Measurements from ENCODE around the gene ACOX1.
A peak's percentile ranks its signal among the peaks of the same experiment; 100 is the strongest.

Gene ACOX1

DNA sequence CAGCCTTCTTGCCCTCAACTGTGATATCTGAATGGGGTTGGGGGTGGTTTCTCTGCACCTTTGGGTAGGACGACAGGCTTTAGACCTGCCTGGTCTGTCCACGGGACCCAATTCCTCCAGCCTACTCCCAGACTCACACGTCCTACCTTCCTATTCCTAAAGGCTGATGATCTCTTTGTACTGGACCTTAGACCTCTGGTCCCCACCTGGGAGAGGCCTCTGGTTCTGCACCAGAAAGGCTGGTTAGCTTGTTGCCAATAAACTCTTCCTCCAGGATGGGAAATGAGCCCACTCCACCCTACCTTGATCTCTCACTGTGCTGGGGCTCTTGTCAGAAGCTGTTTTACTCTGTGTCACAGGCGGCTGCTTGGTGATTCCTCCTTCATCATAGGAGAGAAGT is 52.5 kb downstream of the ACOX1 start:
- no peak for DNase-seq

DNA sequence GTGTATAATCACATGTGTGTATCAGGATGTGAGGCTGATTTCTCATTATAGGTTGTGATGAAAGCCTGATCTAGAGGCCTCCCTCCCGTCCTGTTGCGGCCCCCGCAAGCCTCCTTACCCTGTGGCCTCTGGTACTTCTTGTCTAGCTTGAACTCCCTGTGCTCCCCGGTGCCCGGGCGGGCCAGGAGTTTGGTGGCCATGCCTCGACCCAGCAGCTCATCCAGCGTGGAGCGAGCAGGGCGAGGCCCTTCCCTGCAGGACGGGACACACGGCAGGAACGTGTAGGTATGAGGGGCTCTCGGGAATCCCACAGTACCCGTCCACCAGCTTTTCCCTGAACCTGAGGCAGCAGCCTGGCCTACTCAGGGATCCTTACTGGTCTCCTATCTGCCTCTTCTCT is 53.1 kb downstream of the ACOX1 start:
- no peak for DNase-seq

DNA sequence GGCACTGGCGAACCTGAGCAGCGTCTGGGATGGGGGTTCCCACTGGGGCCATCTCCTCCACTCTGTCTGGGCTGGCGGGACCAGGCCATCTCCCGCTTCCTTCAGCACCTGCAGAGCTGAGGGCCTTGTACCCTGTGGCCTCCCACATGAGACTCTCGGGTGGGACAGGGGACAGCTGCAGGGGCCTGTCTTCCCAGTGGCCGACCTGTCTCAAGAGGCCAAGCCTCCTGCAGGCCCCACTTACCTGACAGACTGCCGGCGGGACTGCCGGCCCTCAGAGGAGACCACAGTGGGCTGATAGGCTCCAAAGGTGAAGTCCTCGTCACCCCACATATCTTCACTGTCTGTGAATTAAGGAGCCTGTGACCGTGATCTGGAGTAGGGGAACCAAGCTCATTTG is 53.9 kb downstream of the ACOX1 start:
- DNase-seq, result no peak

DNA sequence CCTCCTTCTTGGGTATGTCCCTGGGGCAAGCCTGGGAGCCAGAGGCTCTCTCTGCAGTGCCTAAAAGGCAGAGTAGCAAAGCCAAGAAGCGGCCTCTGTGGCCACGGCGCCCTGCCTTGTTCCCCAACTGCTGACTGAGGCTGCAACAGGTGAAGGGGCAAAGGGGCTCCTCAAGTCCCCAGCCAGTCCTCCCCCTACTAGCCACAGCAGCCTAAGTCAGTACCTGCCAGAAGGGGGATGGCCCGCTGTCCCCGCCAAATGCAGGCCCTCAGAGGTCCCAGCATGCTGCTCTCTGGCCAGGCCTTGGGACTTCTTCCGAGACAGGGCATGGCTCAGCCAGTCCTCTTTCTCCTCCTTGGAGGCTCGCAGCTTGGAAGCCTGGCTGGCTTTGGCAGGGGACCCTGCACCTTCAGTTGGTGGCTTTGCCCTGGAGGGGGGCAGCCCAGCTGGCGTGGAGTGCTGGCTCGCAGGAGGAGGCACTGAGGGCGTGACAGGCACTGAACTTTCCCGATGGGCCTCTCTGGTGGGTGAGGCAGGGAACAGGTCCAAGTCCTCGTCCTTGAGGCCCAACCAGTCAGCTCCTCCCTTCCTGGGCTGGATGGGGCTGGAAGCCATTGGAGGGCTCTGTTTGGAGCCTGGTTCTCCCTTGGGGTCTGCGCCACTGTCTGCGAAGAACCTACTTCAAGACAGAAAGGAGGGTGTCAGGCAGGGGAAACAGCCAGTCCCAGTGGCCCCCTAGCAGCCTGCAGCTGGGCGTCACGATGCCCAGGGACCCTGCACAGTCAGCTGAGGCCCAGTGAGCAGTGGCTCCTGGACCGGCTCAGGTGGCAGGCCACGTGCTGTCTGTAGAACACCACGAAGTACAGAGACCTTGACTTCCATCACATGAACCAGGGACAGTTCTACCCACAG is 55.7 kb downstream of the ACOX1 start:
- no peak for DNase-seq

DNA sequence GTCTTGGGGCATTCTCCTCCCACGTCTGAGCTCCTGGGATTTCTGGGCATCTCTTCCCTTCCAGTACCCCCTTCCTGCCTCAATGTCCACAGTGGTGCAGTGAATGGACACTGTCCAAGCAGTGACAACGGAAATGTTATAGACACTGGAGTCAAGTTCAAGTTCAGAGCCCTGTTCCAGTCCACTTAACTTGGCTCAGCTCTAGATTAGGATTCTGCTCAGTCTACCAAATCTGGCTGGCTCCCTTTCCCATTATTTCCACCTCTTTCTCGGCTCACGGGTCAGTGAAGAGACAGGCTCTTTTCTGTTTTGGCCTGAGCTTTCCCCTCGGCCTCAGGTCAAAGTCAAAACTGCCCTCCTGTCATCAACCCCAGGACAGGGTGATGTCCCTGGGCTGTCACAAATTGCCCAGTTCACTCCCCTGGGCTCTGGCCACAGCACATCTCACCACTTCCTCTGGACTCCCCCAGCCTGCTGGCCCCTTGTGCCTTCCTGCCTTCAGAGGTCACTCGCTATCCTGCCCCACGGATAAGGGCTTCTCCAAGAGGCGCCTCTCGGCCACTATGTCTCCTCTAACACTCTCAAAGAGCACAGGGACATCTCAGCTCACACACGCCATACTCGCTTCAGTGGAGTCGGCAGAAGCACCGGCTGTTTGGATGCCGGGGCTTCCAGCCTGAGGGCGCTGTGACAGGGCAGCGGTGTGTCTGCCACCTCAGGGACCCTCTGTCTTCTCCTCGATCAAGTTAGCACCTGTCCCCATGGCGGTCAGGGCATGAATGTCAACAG is 56.6 kb downstream of the ACOX1 start:
- no peak for DNase-seq

DNA sequence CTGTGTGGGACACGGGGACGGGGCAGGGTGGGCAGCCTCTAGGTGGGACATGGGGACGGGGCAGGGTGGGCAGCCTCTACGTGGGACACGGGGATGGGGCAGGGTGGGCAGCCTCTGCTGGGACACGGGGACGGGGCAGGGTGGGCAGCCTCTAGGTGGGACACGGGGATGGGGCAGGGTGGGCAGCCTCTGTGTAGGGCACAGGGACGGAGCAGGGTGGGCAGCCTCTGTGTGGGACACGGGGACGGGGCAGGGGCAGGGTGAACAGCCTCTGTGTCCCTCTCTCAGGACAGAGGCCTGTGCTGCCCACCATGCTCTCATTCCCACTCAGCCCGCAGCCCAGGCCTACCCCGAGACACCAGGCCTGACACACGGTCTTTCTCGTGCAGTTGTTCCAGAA is 57.4 kb downstream of the ACOX1 start:
- DNase-seq, result no peak

DNA sequence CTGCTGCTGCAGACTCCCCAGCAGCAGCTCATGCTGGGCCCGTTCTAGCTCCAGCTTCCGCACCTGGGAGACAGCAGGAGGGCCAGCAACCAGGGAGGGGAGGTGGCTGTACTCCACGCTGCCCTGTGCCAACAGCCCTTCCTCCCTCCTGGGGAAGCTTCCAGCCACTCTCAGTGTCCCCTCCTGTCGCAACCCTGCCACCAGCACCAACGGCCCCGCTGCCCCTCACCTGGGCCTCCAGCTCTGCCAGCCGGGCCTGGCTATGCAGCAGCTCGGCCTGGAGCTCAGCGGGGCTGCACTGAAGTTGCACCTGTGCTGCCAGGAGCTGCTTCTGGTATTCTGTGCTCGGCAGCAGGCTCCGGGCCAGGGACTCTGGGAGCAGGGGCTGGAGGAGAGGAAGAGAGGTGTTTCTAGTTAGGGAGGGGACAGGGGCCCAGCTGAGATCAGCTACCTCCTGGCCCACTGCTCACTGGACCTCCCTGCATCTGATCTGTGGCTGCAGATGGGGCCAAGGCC is 58.9 kb downstream of the ACOX1 start:
- DNase-seq, result no peak

DNA sequence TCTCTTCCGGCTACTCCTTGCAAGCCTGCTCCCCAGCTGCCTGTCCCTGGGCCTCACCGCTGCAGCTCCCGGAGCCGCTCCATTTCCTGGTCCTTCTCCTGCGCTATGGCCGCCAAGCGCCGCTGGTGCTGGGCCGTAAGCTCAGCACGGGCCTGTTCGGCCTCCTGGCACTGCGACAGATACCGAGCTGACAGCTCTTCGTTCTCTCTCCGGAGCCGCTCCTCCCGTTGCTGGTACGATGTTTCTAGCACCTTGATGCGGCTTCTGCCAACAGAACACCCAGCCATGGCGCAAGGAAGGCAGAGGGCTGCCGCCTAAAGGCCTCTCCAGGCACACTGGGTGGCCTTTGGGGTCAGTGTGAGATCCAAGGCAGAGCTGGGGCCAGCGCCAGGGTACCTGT is 59.4 kb downstream of the ACOX1 start:
- DNase-seq, result no peak

DNA sequence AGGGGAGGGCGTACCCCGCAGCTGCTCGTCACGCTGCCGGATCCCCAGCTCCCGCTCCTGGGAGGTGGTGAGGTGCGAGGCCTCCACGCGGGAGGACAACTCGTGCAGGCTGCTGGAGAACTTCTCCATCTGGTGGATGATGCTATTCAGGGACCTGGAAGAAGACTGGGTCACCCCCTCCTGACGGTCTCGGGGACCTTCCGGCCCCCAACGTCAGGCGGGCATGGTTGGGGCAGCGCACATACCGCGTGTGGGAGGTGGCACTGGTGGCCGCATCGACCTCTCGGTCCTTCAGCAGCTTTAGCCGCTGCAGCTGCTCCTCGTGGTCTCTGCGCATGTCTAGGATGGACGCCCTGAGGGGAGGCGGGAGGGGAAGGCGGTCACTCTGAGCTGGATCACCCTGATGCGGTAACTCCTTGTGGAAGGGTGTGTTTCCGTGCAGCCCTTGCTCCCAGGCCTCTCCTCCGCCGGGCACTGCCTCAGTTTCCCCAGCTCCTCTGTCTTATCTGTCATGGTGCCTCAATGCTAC is 61.0 kb downstream of the ACOX1 start:
- DNase-seq, result no peak

DNA sequence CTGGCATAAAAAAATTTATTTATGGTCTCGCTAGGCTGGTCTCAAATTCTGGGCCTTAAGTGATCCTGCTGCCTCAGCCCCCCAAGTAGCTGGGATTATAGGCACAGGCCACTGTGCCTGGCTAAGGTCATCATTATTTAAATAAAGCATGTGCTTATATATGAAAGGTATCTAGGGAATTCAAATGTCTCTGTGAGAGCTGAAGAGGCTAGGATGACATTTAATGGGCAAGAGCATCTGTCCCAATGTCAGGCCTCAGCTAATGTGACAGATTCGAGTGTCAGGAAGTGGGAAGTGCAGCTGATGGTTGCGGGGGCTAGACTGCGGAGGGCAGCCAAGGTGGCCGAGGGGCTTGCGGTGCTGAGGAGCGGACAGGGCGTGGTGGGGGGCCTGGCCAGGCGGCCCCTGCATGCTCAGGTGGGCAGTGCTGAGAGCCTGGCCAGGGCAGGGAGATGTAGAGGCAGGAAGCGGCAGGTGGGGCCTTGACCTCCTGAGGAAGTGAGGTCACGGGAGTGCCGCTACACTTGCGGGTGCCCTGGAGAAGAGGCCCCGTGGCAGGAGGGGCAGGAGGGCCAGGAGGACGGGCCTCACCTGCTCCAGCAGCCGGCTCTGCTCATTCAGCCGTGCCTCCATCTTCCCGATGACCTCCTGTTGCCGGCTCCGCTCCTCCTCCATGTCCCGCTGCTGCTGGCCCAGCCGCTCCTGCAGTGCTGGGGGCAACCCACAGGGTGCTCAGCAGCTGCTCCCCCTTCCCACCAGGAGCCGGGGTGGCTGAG is 61.6 kb downstream of the ACOX1 start:
- DNase-seq, result no peak

DNA sequence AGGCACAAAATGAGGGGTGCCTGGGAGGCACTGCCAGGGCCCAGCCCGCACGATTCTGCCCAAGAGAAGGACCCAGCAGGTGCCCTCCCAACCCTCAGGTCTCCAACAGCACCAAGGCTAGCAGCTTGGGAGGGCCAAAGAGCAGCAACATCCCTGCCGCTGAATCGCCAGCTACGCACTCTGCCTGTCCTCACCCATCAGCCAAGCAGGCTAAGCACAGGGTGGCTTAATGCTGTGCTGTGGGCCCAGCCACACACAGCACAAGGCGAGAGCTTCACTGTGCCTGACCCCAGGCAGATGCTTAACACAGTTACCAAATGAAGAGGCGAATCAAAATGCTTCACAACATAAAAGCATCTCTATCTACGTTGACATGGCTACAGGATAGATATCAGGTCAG is 63.7 kb downstream of the ACOX1 start:
- DNase-seq, result no peak

DNA sequence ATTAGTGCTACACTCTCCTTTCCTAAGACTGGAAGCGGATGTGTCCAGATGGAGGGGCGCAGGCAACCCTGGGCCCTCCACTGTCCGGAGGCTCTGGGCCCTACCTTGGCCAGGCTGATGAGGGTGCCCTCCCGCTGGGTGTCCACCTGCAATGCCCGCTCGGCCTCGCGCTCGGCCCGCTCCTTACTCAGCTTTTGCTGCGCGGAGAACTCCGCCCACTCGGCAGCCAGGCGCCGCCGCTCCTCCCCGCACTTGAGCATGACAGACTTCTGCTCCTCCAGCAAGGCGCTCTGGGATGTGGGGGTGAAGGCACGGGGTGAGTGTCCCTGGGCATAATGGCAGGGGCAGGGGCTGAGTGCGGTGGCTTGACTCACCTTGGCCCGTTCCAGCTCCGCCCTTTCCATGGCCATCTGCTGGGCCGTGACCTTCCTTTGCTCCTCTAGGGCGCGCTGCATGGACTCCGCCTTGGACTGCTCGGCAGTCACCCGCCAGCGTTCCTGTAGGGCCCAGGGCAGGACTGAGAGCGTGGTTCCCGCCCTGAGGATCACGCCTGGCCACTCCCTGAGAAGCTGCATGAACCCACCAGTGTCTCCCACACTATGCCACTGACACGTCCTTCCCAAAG is 64.2 kb downstream of the ACOX1 start:
- no peak for DNase-seq

DNA sequence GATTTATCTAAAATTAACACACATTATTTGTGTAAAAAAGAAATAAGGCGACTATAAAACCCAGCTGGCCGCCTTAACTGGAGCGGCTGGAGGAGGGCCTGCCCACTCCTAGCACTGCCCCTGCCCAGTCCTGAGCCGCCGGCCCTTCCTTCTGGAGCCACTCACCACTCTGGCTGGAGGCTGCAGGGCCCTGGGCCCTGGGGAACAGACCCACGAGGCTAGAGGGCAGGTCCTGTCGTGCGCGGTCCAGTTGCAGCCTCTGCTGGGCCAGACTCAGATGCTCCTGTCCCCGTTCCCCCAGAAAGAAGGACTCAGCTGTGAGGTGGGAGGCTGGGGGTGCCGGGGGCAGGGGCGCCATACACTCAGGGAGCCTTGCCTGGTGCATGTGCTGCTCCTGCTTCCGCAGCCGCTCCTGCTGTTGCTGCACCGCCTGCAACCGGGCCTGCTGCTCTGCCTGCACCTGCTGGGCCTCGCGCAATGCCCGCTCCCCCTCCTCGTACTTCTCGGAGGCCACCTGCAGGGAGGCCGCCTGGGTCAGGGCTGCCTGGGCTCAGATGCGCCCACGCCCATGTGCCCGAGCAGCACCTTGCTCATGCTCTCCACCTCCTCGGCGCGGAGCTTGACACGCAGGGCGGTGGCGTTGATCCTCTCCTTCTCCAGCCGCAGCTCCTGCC is 65.3 kb downstream of the ACOX1 start:
- DNase-seq, result no peak

DNA sequence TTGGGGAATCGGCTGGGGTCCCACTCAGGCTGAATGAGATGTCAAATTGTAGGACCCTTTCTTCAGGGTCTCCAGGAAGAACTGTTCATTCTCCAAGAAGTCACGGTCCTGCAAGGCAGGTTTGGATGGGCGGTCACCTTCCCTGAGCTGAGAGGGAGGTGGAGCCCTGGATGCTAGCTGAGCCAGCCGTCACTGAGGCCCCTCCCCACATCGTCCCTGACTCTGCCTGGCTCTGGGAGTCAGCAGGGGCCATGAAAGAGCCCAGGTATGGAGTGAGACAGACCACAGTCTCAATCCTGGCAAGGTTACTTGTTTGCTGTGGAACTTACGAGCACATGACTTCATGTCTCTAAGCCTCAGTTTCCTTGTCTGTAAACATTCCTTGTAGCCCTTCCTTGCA is 68.3 kb downstream of the ACOX1 start:
- DNase-seq, result peak; percentile 54

DNA sequence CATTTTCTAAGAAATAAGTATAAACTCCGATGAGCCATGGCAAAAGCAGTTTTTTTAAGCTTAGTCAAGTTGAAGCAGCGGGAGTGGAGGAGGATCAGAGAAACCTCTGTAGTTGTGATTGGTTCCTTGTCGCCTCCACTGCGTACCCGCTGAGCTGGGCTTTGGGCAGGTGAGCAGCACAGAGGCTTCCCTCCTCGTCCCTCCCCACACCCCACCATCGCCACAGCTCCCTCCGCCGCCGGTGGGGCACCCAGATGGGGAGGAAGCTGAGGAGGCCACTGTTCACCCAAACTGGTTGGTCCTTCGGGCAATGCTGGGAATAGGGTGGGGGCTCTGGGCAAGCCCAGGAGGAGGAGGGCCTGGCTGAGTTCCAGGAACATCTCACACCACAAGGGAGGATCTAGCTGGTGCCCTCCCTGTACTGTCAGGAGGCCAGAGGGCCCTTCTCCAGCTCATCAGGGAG is 69.1 kb downstream of the ACOX1 start:
- DNase-seq, result peak; percentile 93

DNA sequence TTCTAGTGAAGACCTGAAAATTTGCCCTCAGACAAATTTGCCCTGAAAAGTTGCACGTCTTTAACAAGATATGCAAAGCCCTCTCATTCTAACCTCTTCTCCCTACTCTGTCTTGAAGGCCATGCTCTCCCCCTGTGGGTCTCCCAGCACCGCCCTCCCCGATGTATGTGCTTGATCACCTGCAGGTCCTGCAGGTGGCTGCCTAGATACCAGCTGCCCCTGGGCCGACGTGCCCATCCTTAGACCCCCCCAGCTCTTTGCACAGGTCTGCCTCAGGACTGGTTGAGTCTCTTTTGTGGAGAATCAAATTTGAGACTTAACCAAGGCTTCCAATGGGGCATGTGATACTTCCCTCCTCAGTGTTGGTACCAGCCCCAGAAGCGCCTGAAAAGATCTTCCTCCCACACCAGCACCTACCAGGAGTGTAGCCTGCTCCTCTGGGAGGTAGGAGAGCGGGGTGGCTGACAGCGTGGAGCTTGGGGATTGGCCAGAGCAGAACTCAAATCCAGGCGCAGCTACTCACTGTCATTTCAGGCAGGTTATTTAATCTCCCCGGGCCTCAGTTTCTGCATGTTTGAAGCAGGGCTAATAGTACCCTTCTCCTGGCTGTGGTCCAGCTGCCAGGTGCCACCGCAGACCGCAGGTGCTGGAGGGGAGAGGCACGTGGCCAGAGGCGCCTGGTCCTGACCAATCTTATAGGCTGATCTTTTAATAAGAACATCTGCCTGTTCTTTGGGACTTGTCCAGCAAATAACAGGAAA is 69.7 kb downstream of the ACOX1 start:
- DNase-seq, result peak; percentile 98

DNA sequence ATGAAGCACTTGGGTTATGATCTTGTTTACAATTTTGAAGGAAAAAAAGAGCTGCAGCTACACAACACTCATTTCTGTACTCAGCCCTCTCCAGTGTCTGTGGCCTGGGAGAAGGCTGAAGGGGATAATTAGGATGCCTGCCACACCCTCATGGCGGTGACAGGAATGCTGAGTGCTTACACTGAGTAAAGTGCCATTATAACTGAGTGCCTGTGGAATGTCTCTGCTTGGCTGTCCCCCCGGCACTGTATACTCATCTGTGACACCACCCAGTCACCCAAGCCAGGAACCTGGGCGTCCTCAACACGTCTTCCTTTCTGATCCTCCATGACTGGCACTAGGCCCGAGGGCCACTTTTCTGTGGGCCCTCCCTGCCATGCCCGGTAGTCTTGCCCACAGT is 70.8 kb downstream of the ACOX1 start:
- DNase-seq, result peak; percentile 53

DNA sequence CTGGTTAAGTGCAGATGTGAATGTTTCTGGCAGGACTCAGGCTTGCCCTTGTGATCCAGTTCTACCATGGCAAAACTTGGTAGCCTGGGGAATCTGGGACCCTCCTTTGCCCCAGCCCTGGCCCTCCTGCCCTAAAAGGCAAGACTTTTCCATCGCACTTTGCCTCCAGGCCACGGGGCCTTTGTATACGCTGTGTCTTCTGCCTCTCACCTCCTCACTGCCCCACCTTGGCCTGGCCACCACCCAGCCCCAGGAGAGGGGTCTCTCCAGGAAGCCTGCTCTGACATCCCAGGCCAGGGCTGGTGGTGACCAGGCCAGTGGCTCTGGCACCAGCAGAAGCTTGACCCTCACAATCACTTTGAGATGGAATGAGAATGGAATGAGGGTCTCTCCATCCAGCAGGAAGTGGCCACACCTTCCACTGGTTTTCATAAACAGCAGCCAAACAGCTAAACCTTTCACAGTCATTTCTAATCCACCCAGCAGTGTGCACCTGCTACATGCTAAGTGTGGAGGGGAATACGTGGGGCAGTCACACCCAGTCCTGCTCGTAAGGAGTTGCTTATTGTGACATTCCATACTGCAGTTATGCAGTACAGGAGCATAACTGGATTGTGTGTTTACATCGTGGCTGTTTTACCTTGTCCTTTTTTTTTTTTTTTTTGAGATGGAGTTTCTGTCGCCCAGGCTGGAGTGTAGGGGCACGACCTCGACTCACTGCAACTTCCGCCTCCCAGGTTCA is 72.7 kb downstream of the ACOX1 start:
- DNase-seq, result no peak

DNA sequence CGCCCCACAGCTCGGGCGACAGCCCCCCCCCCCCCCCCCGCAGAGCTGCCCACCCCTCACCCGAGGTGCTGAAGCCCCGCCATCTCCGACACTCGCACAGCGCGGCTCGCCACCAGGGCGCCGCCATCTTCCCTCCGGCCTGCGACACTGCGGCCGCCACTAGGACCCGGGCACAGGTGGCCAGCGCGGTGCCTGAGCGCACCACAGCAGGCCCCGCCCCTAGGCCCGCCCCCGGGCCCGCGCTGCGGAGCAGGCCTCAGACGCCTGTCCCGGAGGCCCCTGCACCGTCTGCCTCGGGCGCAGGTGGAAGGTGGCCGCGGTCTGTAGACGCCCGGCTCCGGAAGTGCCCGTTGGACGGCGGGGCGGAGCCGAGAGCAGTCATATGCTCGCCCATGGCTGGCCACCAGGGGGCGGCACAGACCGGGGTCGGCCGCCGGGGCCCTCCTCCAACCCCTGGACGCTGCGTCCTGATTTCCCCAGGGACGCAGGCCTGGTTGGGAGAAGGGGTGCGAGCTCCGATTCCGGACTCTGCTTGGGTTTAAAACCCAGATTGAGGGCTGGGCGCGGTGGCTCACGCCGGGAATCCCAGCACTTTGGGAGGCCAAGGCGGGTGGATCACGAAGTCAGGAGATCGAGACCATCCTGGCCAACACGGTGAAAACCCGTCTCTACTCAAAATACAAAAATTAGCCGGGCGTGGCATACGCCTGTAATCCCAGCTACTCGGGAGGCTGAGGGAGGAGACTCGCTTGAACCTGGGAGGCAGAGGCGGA is 74.0 kb downstream of the ACOX1 start, which contains the start of gene MRPL38:
MRPL38 (minus strand) TSS at position 136 of the 773 bp plus-strand sequence; CDS start at position 127, 9 bp downstream.
- DNase-seq, result peak; percentile 97
